ENCODE measurements around the gene CEP295NL.
"Not testable (repeated sequence)": the region's sequence is repeated elsewhere in the genome, so short reads cannot be mapped to it uniquely, and the experiment has no call there.

The CEP295NL gene

DNA sequence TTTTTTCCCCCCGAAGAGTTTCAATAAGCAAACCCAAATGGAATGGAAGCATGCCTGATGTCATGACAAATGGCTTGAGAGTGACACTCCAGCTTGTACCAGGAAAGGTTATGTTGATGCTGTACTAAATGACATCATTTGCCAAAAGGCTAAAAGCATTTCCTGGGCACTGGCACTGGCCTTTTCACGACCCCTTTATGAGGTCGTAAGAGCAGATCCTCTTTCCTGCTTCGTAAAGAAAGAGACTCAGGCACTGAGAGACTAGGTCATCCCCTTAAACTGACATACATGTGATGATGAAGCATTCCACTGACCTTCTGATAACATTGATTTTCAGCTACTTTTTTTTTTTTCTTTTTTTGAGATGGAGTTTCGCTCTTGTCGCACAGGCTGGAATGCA lies 30.5 kb downstream of the CEP295NL start:
- no peak for DNase-seq (ENCODE audit: low read depth)
- TF ChIP-seq CTCF (IDR thresholded peaks at IDR 0.05; ENCODE audit: control insufficient read depth, insufficient read depth, low read depth, low read length, missing control alignments): no peak
- H3K4me3 ChIP-seq (ENCODE audit: control insufficient read depth, low read depth, low read length): no peak overlapping the region

DNA sequence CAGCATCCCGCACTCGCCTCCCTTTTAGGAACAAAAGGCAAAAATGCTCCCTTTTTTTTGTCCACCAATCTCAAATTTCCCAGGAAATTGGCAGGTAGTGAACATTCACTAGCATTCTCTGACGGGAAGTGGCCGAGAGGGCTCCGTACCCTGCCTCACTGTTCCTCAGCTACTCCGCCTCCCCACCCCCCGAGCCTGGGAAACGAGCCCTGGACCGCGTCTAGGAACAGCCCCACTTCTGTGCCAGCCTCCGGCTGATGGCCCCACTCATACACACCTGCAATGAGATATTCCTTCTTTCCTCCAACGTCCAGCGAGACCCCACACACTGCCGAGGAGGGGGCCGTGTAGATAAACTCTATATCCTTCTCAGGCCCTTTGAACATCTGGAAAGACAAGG lies 32.4 kb downstream of the CEP295NL start:
- DNase-seq (ENCODE audit: low read depth): no peak
- no peak for TF ChIP-seq CTCF (IDR thresholded peaks at IDR 0.05; ENCODE audit: control insufficient read depth, insufficient read depth, low read depth, low read length, missing control alignments)
- H3K4me3 ChIP-seq (ENCODE audit: control insufficient read depth, low read depth, low read length): no peak overlapping the region

DNA sequence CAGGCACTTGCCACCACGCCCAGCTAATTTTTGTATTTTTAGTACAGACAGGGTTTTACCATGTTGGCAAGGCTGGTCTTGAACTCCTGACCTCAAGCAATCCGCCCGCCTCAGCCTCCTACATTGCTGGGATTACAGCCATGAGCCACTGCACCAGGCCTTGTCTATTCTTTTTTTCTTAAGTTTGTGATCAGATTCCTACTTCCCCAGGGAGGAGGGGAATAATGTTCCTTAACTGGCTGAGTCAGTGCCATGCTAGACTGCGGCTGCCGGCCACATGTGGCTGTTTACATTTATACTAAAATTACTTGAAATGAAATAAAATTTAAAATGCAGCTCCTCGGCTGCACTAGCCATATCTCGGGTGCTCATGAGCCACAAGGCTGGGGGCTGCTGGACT lies 34.6 kb downstream of the CEP295NL start:
- H3K4me3 ChIP-seq (ENCODE audit: control insufficient read depth, low read depth, low read length): no peak overlapping the region
- peak; percentile 64 for DNase-seq (ENCODE audit: low read depth)
- no peak for TF ChIP-seq CTCF (IDR thresholded peaks at IDR 0.05; ENCODE audit: control insufficient read depth, insufficient read depth, low read depth, low read length, missing control alignments)

DNA sequence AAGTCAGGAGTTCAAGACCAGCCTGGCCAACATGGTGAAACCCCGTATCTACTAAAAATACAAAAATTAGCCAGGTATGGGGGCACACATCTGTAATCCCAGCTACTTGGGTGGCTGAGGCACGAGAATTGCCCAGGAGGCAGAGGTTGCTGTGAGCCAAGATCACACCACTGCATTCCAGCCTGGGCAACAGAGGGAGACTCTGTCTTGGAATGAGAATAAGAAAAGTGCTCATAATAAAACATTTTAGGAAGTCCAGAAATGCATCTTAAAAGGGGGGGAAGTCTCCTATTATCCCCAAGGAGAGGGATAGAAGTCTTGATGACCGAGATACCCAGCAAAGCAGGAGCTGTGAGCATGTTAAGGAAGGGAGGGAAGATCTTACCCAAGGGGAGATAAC lies 36.0 kb downstream of the CEP295NL start:
- H3K4me3 ChIP-seq (ENCODE audit: control insufficient read depth, low read depth, low read length); DNase-seq (ENCODE audit: low read depth): not testable (repeated sequence)

GRCh38 chr17:78865682-78866390 lies 37.2 kb downstream of the CEP295NL start:
- H3K4me3 ChIP-seq (ENCODE audit: control insufficient read depth, low read depth, low read length): no peak overlapping the region
- DNase-seq (ENCODE audit: low read depth): no peak
- peak; percentile 88 for TF ChIP-seq CTCF (IDR thresholded peaks at IDR 0.05; ENCODE audit: control insufficient read depth, insufficient read depth, low read depth, low read length, missing control alignments)

- TF ChIP-seq CTCF (IDR thresholded peaks at IDR 0.05; ENCODE audit: control insufficient read depth, insufficient read depth, low read depth, low read length, missing control alignments): no peak
- no peak overlapping the region for H3K4me3 ChIP-seq (ENCODE audit: control insufficient read depth, low read depth, low read length)
- no peak for DNase-seq (ENCODE audit: low read depth)
Measured at GRCh38 chr17:78864117-78864516, 38.9 kb downstream of the CEP295NL start.

- no peak for TF ChIP-seq CTCF (IDR thresholded peaks at IDR 0.05; ENCODE audit: control insufficient read depth, insufficient read depth, low read depth, low read length, missing control alignments)
Measured at GRCh38 chr17:78862073-78863023, 40.7 kb downstream of the CEP295NL start.

More at GRCh38 chr17:78862073-78863023, 40.7 kb downstream of the CEP295NL start:
- peak; percentile 87 for DNase-seq (ENCODE audit: low read depth)
- no peak overlapping the region for H3K4me3 ChIP-seq (ENCODE audit: control insufficient read depth, low read depth, low read length)

Measured in AG09309 (cell line).